GM18519 (cell line): ENCODE measurements around the gene FBXL13.
"Not testable (repeated sequence)": the region's sequence is repeated elsewhere in the genome, so short reads cannot be mapped to it uniquely, and the experiment has no call there.

ENCODE experiments used
- ATAC-seq: cut with Tn5 transposase; IDR thresholded peaks from one replicate; pipeline ENCODE4 v1.9.1; 2021; ENCODE audit warnings: mild to moderate bottlenecking, moderate library complexity; ENCODE audit not compliant: unreplicated experiment, low FRiP score

The FBXL13 gene

GRCh38 chr7:103031781-103032180 lies 42.8 kb downstream of the FBXL13 start:
- no peak for ATAC-seq

- no peak for ATAC-seq
Measured at GRCh38 chr7:103031024-103031423, 43.6 kb downstream of the FBXL13 start.

- no peak for ATAC-seq
Measured at GRCh38 chr7:103025341-103025740, 49.3 kb downstream of the FBXL13 start.

- ATAC-seq: not testable (repeated sequence)
Measured at GRCh38 chr7:103023578-103023977, 51.0 kb downstream of the FBXL13 start.

GRCh38 chr7:103021490-103021889 lies 53.1 kb downstream of the FBXL13 start:
- not testable (repeated sequence) for ATAC-seq

GRCh38 chr7:103020876-103021275 lies 53.7 kb downstream of the FBXL13 start:
- not testable (repeated sequence) for ATAC-seq

- not testable (repeated sequence) for ATAC-seq
Measured at GRCh38 chr7:103018295-103018694, 56.3 kb downstream of the FBXL13 start.

- no peak for ATAC-seq
Measured at GRCh38 chr7:103011650-103012049, 62.9 kb downstream of the FBXL13 start.

GRCh38 chr7:103010211-103010610 lies 64.4 kb downstream of the FBXL13 start:
- ATAC-seq: no peak

GRCh38 chr7:103009466-103010185 lies 65.0 kb downstream of the FBXL13 start:
- no peak for ATAC-seq

GRCh38 chr7:103003004-103003403 lies 71.6 kb downstream of the FBXL13 start:
- ATAC-seq: no peak

GRCh38 chr7:103001210-103001609 lies 73.4 kb downstream of the FBXL13 start:
- ATAC-seq: no peak

GRCh38 chr7:102996957-102997356 lies 77.6 kb downstream of the FBXL13 start:
- no peak for ATAC-seq

- ATAC-seq: not testable (repeated sequence)
Measured at GRCh38 chr7:102995609-102996008, 79.0 kb downstream of the FBXL13 start.

GRCh38 chr7:102994567-102994966 lies 80.0 kb downstream of the FBXL13 start:
- ATAC-seq: no peak

GRCh38 chr7:102993718-102994029 lies 80.9 kb downstream of the FBXL13 start:
- no peak for ATAC-seq

GRCh38 chr7:102992938-102993717 lies 81.5 kb downstream of the FBXL13 start:
- no peak for ATAC-seq

- ATAC-seq: no peak
Measured at GRCh38 chr7:102992509-102992937, 82.1 kb downstream of the FBXL13 start.

GRCh38 chr7:102991540-102992214 lies 82.9 kb downstream of the FBXL13 start:
- no peak for ATAC-seq

GRCh38 chr7:102991077-102991539 lies 83.5 kb downstream of the FBXL13 start:
- no peak for ATAC-seq

GRCh38 chr7:102990642-102991041 lies 84.0 kb downstream of the FBXL13 start:
- ATAC-seq: no peak
